Measurements from ENCODE around the gene LCOR.

The LCOR gene

DNA sequence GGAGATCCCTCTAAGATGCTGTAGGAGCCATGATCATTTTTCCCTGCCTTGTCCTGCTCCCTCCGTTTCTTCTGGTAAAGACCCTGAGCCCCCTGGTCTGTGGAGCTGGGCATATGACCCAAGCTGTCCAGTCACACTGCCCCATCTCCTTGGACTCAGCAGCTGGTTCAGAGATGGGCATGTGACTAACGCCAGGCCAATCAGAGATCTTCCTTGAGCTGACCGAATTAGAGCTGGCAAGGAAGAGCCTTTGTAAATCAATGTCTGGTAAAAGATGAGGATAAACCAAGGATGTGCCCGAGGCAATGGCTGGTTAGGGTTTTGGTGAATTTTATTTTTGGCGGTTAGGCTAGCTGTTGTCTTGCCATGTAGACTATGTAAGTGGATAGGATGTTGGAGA is 173.3 kb downstream of the LCOR start:
- no peak for DNase-seq
- H3K4me3 ChIP-seq (ENCODE audit: low read depth, low read length): no peak overlapping the region
- H3K27me3 ChIP-seq (replicated peaks): no peaks in the 10 kb centered on the region
- TF ChIP-seq CTCF (IDR thresholded peaks at IDR 0.05; ENCODE audit: low read depth, low read length, missing control alignments): no peak
- H3K27ac ChIP-seq: no peak overlapping the region
- in situ Hi-C loops (cut with HindIII; ENCODE audit: low pct_ligation_motif_present, low sequenced_read_pairs): no loop called here
- no peaks in the 10 kb centered on the region for H3K36me3 ChIP-seq (replicated peaks)

GRCh38 chr10:97006364-97006763 is 174.3 kb downstream of the LCOR start:
- in situ Hi-C loops (cut with HindIII; ENCODE audit: low pct_ligation_motif_present, low sequenced_read_pairs): no loop called here

GRCh38 chr10:97007417-97007816 is 175.3 kb downstream of the LCOR start:
- TF ChIP-seq CTCF (IDR thresholded peaks at IDR 0.05; ENCODE audit: low read depth, low read length, missing control alignments): no peak
- no peaks in the 10 kb centered on the region for H3K36me3 ChIP-seq (replicated peaks)
- H3K4me3 ChIP-seq (ENCODE audit: low read depth, low read length): no peak overlapping the region
- DNase-seq: no peak
- no peak overlapping the region for H3K27ac ChIP-seq
- in situ Hi-C loops (cut with HindIII; ENCODE audit: low pct_ligation_motif_present, low sequenced_read_pairs): no loop called here
- no peaks in the 10 kb centered on the region for H3K27me3 ChIP-seq (replicated peaks)

More at GRCh38 chr10:97006364-97006763, 174.3 kb downstream of the LCOR start:
- no peak overlapping the region for H3K4me3 ChIP-seq (ENCODE audit: low read depth, low read length)
- DNase-seq: no peak
- H3K27ac ChIP-seq: no peak overlapping the region
- no peak for TF ChIP-seq CTCF (IDR thresholded peaks at IDR 0.05; ENCODE audit: low read depth, low read length, missing control alignments)
- no peaks in the 10 kb centered on the region for H3K36me3 ChIP-seq (replicated peaks)
- no peaks in the 10 kb centered on the region for H3K27me3 ChIP-seq (replicated peaks)

DNA sequence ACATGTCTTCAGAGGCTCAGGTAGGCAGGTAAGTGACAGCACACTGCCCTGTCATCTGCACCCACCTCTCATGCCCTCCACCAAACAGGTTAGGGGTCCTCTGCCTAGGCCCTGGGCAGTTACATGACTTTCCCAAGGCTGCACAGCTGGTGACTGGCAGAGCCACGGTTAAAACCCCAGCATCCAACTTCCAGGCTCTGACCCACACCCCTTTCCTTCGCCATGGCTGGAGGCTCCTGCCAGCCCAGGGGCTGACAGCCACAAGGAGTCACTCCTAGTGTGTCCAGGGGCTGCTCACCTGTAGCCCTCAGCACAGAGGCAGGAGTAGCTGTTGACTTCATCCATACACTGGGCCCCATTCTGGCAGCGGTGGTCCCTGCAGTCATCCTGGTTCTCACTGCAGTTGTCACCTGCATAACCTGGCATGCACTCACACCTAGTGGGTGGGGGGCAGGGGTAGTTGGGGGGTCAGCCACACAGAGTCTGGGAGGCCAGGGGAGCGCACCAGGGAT is 178.7 kb downstream of the LCOR start:
- no peaks in the 10 kb centered on the region for H3K27me3 ChIP-seq (replicated peaks)
- no peak for DNase-seq
- no peak for TF ChIP-seq CTCF (IDR thresholded peaks at IDR 0.05; ENCODE audit: low read depth, low read length, missing control alignments)
- no peak overlapping the region for H3K4me3 ChIP-seq (ENCODE audit: low read depth, low read length)
- no peaks in the 10 kb centered on the region for H3K36me3 ChIP-seq (replicated peaks)
- in situ Hi-C loops (cut with HindIII; ENCODE audit: low pct_ligation_motif_present, low sequenced_read_pairs): no loop called here
- no peak overlapping the region for H3K27ac ChIP-seq

DNA sequence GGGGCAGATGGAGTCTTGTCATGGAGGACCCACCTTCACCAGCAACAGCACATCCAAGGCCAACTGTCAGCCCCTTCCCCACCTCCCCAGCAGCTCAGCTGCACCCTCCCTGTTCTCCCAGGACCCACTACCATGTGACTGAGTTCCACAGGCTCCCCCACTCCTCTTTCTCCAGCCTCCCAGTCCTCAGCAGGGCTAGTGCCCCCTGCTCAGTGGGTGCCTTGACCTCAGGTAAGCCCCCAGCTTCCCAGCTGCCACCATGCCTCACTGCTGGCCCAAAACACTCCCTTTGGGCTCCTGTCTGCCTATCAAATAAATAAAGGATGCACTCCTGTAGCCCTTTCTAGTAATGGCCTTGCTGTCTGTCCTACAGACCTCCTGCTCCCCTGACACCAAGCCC is 179.3 kb downstream of the LCOR start:
- TF ChIP-seq CTCF (IDR thresholded peaks at IDR 0.05; ENCODE audit: low read depth, low read length, missing control alignments): no peak
- no peak overlapping the region for H3K4me3 ChIP-seq (ENCODE audit: low read depth, low read length)
- no peak for DNase-seq
- no peaks in the 10 kb centered on the region for H3K36me3 ChIP-seq (replicated peaks)
- H3K27me3 ChIP-seq (replicated peaks): no peaks in the 10 kb centered on the region
- no peak overlapping the region for H3K27ac ChIP-seq
- in situ Hi-C loops (cut with HindIII; ENCODE audit: low pct_ligation_motif_present, low sequenced_read_pairs): no loop called here

DNA sequence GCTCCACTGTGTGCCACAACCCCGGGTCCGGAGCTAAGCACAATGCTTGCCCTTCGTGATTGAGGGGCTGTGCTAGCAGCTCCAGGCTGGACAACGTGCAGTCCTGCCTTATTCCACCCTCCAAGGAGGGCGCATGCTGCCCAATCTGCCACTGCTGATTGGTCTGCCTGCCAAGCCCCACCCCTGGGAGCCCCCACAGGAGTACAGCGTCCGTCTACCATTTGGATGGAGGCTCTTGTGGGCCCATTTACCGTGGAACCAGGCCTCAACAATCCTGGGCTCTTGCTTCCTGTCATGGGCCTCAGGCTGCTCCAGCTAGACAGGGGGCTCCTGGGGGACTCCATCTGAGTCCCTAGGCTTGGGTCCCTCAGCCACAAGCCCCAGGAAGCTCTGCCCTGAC is 180.4 kb downstream of the LCOR start:
- DNase-seq: no peak
- no peaks in the 10 kb centered on the region for H3K27me3 ChIP-seq (replicated peaks)
- in situ Hi-C loops (cut with HindIII; ENCODE audit: low pct_ligation_motif_present, low sequenced_read_pairs): no loop called here

More for the DNA sequence above, 180.4 kb downstream of the LCOR start:
- H3K4me3 ChIP-seq (ENCODE audit: low read depth, low read length): no peak overlapping the region
- no peaks in the 10 kb centered on the region for H3K36me3 ChIP-seq (replicated peaks)
- H3K27ac ChIP-seq: no peak overlapping the region
- no peak for TF ChIP-seq CTCF (IDR thresholded peaks at IDR 0.05; ENCODE audit: low read depth, low read length, missing control alignments)

Measured in brain microvascular endothelial cell (primary cell).